ENCODE results near the gene NBAS. TPM values are rescaled to one million over a fixed set of nuclear protein-coding genes. Genes with fewer than 3 reads are reported as not detected.

The NBAS gene
- total and polyA plus RNA-seq, 2 experiments from 2014 or later: 21.2 to 51.8 TPM

- 37 to 43% methylated on average over 5 of the region's 5 CpGs for WGBS, 2 experiments (ENCODE audit: low coverage in 1 of 2, low lambda C conversion rate in 2 of 2, missing lambda C conversion rate in 2 of 2)
- H3K79me2 ChIP-seq (ENCODE audit: insufficient read depth): peaks cover 9% of the 10 kb centered on the region
- H3K4me1 ChIP-seq (ENCODE audit: insufficient read depth): peaks cover 43% of the 10 kb centered on the region
- no peaks in the 10 kb centered on the region for H3K9me3 ChIP-seq (ENCODE audit: low read depth)
- 0 out of 2 replicates have a peak overlapping the region, but pooled peaks have one; percentile 13 for H3K4me3 ChIP-seq
- H3K27ac ChIP-seq: peak overlapping the region; percentile 82
- no peaks in the 10 kb centered on the region for H4K20me1 ChIP-seq (ENCODE audit: insufficient read depth)
- peak overlapping the region; percentile 73 for H3K4me2 ChIP-seq (ENCODE audit: unreplicated experiment)
- H3K9me2 ChIP-seq (ENCODE audit: insufficient read depth): no peaks in the 10 kb centered on the region
- H3K9ac ChIP-seq: peak overlapping the region; percentile 22
- DNase-seq: peak; percentile 89
- H2AFZ ChIP-seq: no peak overlapping the region
- H3K36me3 ChIP-seq (ENCODE audit: low read depth): peaks cover 5% of the 10 kb centered on the region; the same call in 1 of the 2 replicates
- H3F3A ChIP-seq (ENCODE audit: insufficient read depth): peaks cover 36% of the 10 kb centered on the region
- in situ Hi-C loops (cut with MboI): no loop called here
- H3K27me3 ChIP-seq (replicated peaks; ENCODE audit: insufficient read depth): no peaks in the 10 kb centered on the region
- no peak for TF ChIP-seq EZH2phosphoT487 (IDR thresholded peaks at IDR 0.05; ENCODE audit: insufficient read depth, low read depth)
Observed at GRCh38 chr2:15359716-15360531, 201.2 kb downstream of the NBAS start.

GRCh38 chr2:15357922-15358321, 203.2 kb downstream of the NBAS start:
- H3F3A ChIP-seq (ENCODE audit: insufficient read depth): peaks cover 26% of the 10 kb centered on the region
- no peak overlapping the region for H3K4me3 ChIP-seq
- H3K27ac ChIP-seq: no peak overlapping the region
- no peak for DNase-seq
- peaks cover 9% of the 10 kb centered on the region for H3K79me2 ChIP-seq (ENCODE audit: insufficient read depth)
- WGBS, 2 experiments (ENCODE audit: low coverage in 1 of 2, low lambda C conversion rate in 2 of 2, missing lambda C conversion rate in 2 of 2): 82 to 86% methylated on average over 5 of the region's 5 CpGs
- no peaks in the 10 kb centered on the region for H3K9me2 ChIP-seq (ENCODE audit: insufficient read depth)
- in situ Hi-C loops (cut with MboI): no loop called here
- TF ChIP-seq EZH2phosphoT487 (IDR thresholded peaks at IDR 0.05; ENCODE audit: insufficient read depth, low read depth): no peak
- TF ChIP-seq EZH2 (IDR thresholded peaks at IDR 0.05; ENCODE audit: insufficient read depth, poor library complexity, severe bottlenecking): no peak
- H3K36me3 ChIP-seq (ENCODE audit: low read depth): peaks cover 9% of the 10 kb centered on the region
- peaks cover 30% of the 10 kb centered on the region for H3K4me1 ChIP-seq (ENCODE audit: insufficient read depth)
- no peaks in the 10 kb centered on the region for H3K9me3 ChIP-seq (ENCODE audit: low read depth)
- no peaks in the 10 kb centered on the region for H3K27me3 ChIP-seq (replicated peaks; ENCODE audit: insufficient read depth)
- H4K20me1 ChIP-seq (ENCODE audit: insufficient read depth): no peaks in the 10 kb centered on the region
- H3K4me2 ChIP-seq (ENCODE audit: unreplicated experiment): no peak overlapping the region
- no peak overlapping the region for H2AFZ ChIP-seq
- H3K9ac ChIP-seq: no peak overlapping the region

DNA sequence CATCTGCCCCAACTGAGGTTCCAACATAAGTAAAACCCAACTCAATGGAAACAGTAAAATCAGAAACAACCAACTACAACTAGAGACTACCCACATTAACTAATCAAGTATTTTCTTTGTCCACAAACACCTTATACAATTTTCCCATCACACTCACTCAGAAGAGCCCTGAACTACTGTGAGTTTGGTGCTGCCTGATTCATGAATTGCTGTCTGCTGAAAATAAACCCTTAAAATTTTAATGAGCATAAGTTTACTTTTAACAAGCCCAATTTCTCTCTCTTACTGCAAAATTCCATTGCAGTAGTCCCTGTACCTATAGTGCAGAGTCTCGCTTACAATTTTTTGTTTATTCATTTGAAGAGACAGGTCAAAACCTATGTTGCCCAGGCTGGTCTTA, 203.9 kb downstream of the NBAS start:
- Histone ChIP-seq H3K27ac (no peak overlapping the region), H3K9ac (no peak overlapping the region), H4K20me1 (ENCODE audit: insufficient read depth) (no peaks in the 10 kb centered on the region), H3K4me2 (ENCODE audit: unreplicated experiment) (no peak overlapping the region), H2AFZ (no peak overlapping the region), H3K9me2 (ENCODE audit: insufficient read depth) (no peaks in the 10 kb centered on the region), H3F3A (ENCODE audit: insufficient read depth) (peaks cover 26% of the 10 kb centered on the region), H3K9me3 (ENCODE audit: low read depth) (no peaks in the 10 kb centered on the region), H3K36me3 (ENCODE audit: low read depth) (peaks cover 9% of the 10 kb centered on the region), H3K79me2 (ENCODE audit: insufficient read depth) (peaks cover 9% of the 10 kb centered on the region), H3K4me1 (ENCODE audit: insufficient read depth) (peaks cover 25% of the 10 kb centered on the region), H3K4me3 (no peak overlapping the region), H3K27me3 (replicated peaks; ENCODE audit: insufficient read depth) (no peaks in the 10 kb centered on the region)
- DNase-seq: no peak
- TF ChIP-seq EZH2 (IDR thresholded peaks at IDR 0.05; ENCODE audit: insufficient read depth, poor library complexity, severe bottlenecking): no peak
- no peak for TF ChIP-seq EZH2phosphoT487 (IDR thresholded peaks at IDR 0.05; ENCODE audit: insufficient read depth, low read depth)
- in situ Hi-C loops (cut with MboI): no loop called here
- WGBS, 2 experiments (ENCODE audit: low coverage in 1 of 2, low lambda C conversion rate in 2 of 2, missing lambda C conversion rate in 2 of 2): 94 to 100% methylated on average over 1 of the region's 1 CpG

GRCh38 chr2:15355386-15355785, 205.7 kb downstream of the NBAS start:
- Histone ChIP-seq H3K27me3 (replicated peaks; ENCODE audit: insufficient read depth) (no peaks in the 10 kb centered on the region), H2AFZ (no peak overlapping the region), H3K4me3 (no peak overlapping the region), H3K4me2 (ENCODE audit: unreplicated experiment) (no peak overlapping the region), H3F3A (ENCODE audit: insufficient read depth) (peaks cover 15% of the 10 kb centered on the region), H4K20me1 (ENCODE audit: insufficient read depth) (no peaks in the 10 kb centered on the region), H3K9me2 (ENCODE audit: insufficient read depth) (no peaks in the 10 kb centered on the region), H3K36me3 (ENCODE audit: low read depth) (peaks cover 14% of the 10 kb centered on the region), H3K9ac (no peak overlapping the region), H3K9me3 (ENCODE audit: low read depth) (no peaks in the 10 kb centered on the region), H3K79me2 (ENCODE audit: insufficient read depth) (peaks cover 9% of the 10 kb centered on the region), H3K4me1 (ENCODE audit: insufficient read depth) (peaks cover 17% of the 10 kb centered on the region), H3K27ac (no peak overlapping the region)
- TF ChIP-seq EZH2phosphoT487 (IDR thresholded peaks at IDR 0.05; ENCODE audit: insufficient read depth, low read depth) (no peak), EZH2 (IDR thresholded peaks at IDR 0.05; ENCODE audit: insufficient read depth, poor library complexity, severe bottlenecking) (no peak)
- no peak for DNase-seq
- in situ Hi-C loops (cut with MboI): no loop called here
- WGBS, 2 experiments (ENCODE audit: low coverage in 1 of 2, low lambda C conversion rate in 2 of 2, missing lambda C conversion rate in 2 of 2): 59 to 72% methylated on average over 3 of the region's 3 CpGs

All from GM23248 (cell line).